Fibroblast of lung (primary cell): Measurements from ENCODE around the gene BRCA2. TPM values are rescaled to one million over a fixed set of nuclear protein-coding genes. Genes with fewer than 3 reads are reported as not detected.
A peak's percentile ranks its signal among the peaks of the same experiment; 100 is the strongest.

Experiments
- DNase-seq, 2 donors: peaks; one replicate each; pipeline versions ENCODE4 v3.0.0 to v3.0.0-alpha.2; 2010; ENCODE audit warnings: low read depth in 2 of 2
- H2AFZ ChIP-seq: 2 replicates; pipeline ENCODE4 v1.5.1; 2012; ENCODE audit warnings: low read length, control low read depth, inconsistent platforms
- H3K27ac ChIP-seq: 2 replicates; pipeline ENCODE4 v1.5.1; 2011; ENCODE audit warnings: low read length, control low read depth; ENCODE audit not compliant: insufficient read depth
- H3K27me3 ChIP-seq: 2 replicates; pipeline ENCODE4 v1.5.1; 2011; ENCODE audit warnings: mild to moderate bottlenecking, low read length; ENCODE audit not compliant: control insufficient read depth, insufficient read depth
- H3K36me3 ChIP-seq: 2 replicates; pipeline ENCODE4 v1.5.1; 2011; ENCODE audit warnings: low read length; ENCODE audit not compliant: control insufficient read depth, insufficient read depth
- H3K4me1 ChIP-seq: 2 replicates; pipeline ENCODE4 v1.5.1; 2011; ENCODE audit warnings: low read length; ENCODE audit not compliant: control insufficient read depth, insufficient read depth; ENCODE audit errors: extremely low read depth
- H3K4me2 ChIP-seq: 2 replicates; pipeline ENCODE4 v1.5.1; 2011; ENCODE audit warnings: low read length, control low read depth; ENCODE audit not compliant: insufficient read depth; ENCODE audit errors: extremely low read depth
- H3K4me3 ChIP-seq, 4 experiments: fragments of 200-600 bp in 1 of 4; sonication (generic) in 1 of 4; replicated peaks in 1 of 4; 2 replicates each; pipeline ENCODE4 v1.5.1; 2011 to 2016; ENCODE audit warnings: low read length in 4 of 4, low read depth in 3 of 4, mild to moderate bottlenecking in 3 of 4, control low read depth in 2 of 4, inconsistent platforms in 1 of 4, mixed read lengths in 1 of 4; ENCODE audit not compliant: insufficient read depth in 1 of 4; ENCODE audit errors: control extremely low read depth in 1 of 4
- H3K79me2 ChIP-seq: 2 replicates; pipeline ENCODE4 v1.5.1; 2012; ENCODE audit warnings: mild to moderate bottlenecking, low read length, inconsistent platforms; ENCODE audit not compliant: control insufficient read depth, insufficient read depth
- H3K9ac ChIP-seq: 2 replicates; pipeline ENCODE4 v1.5.1; 2011; ENCODE audit warnings: mild to moderate bottlenecking, low read length, control low read depth; ENCODE audit not compliant: insufficient read depth
- H3K9me3 ChIP-seq: 2 replicates; pipeline ENCODE4 v1.5.1; 2012; ENCODE audit warnings: low read depth, low read length; ENCODE audit not compliant: control insufficient read depth, insufficient read depth
- H4K20me1 ChIP-seq: 2 replicates; pipeline ENCODE4 v1.5.1; 2011; ENCODE audit warnings: low read length; ENCODE audit not compliant: control insufficient read depth, insufficient read depth; ENCODE audit errors: extremely low read depth
- CTCF ChIP-seq, 2 donors: IDR thresholded peaks in 1 of 2; conservative IDR thresholded peaks in 1 of 2; 1 replicate in 1 of 2; 2 replicates in 1 of 2; pipeline ENCODE4 v1.5.1; 2011 to 2012; ENCODE audit warnings: low read length in 2 of 2, control low read depth in 1 of 2, inconsistent platforms in 1 of 2, low read depth in 1 of 2, mild to moderate bottlenecking in 1 of 2
- EZH2 ChIP-seq: IDR thresholded peaks from 2 replicates; pipeline ENCODE4 v1.5.1; 2012; ENCODE audit warnings: low read length, control low read depth, mild to moderate bottlenecking; ENCODE audit errors: missing control alignments
- polyA plus RNA-seq, 2 donors: library from polyadenylated mRNA; depleted of rRNA in 1 of 2; stranded (reverse) in 1 of 2; unstranded in 1 of 2; fragments of >200 nt; gene quantifications; 2 replicates each; pipeline ENCODE4 v1.2.1, GENCODE V29; 2011 to 2012; ENCODE audit warnings: missing spikeins in 1 of 2
- total RNA-seq: library from RNA; depleted of rRNA; stranded (reverse); fragments of >200 nt; gene quantifications from 2 replicates; pipeline ENCODE4 v1.2.1, GENCODE V29; 2014

Gene BRCA2
- total and polyA plus RNA-seq, 2 donors (not counting 1 experiment from before 2014, with no cell fraction given), result 2.0 to 4.5 TPM

- no peak overlapping the region for H3K4me2 ChIP-seq
These were observed 109.8 kb downstream of the BRCA2 start for GRCh38 chr13:32425158-32425557.

GRCh38 chr13:32426191-32426989, 111.1 kb downstream of the BRCA2 start:
- no peaks in the 10 kb centered on the region for H3K27me3 ChIP-seq
- no peaks in the 10 kb centered on the region for H3K9me3 ChIP-seq
- no peak overlapping the region for H3K9ac ChIP-seq
- no peak overlapping the region for H3K27ac ChIP-seq
- H2AFZ ChIP-seq, result peak overlapping the region; percentile 64
- H3K4me2 ChIP-seq, result peak overlapping the region; percentile 85
- H3K4me3 ChIP-seq, result peak overlapping the region; percentile 5 to 70 (median 43)
- H3K79me2 ChIP-seq, result no peaks in the 10 kb centered on the region
- H3K36me3 ChIP-seq, result no peaks in the 10 kb centered on the region
- no peaks in the 10 kb centered on the region for H3K4me1 ChIP-seq
- DNase-seq, result peak in 1 of 2 donors; percentile 31
- TF ChIP-seq CTCF (conservative IDR thresholded peaks at IDR 0.05 in 1 of 2, IDR thresholded peaks at IDR 0.05 in 1 of 2; ENCODE audit: low read depth in 1 of 2, low read length in 2 of 2) (no peak), EZH2 (no peak)
- no peaks in the 10 kb centered on the region for H4K20me1 ChIP-seq

More at GRCh38 chr13:32425158-32425557, 109.8 kb downstream of the BRCA2 start:
- H3K9ac ChIP-seq, result no peak overlapping the region
- H3K79me2 ChIP-seq, result no peaks in the 10 kb centered on the region
- no peaks in the 10 kb centered on the region for H3K9me3 ChIP-seq
- H3K27ac ChIP-seq, result no peak overlapping the region
- DNase-seq, result no peak
- no peaks in the 10 kb centered on the region for H3K4me1 ChIP-seq
- TF ChIP-seq EZH2, result no peak
- no peak for TF ChIP-seq CTCF (conservative IDR thresholded peaks at IDR 0.05 in 1 of 2, IDR thresholded peaks at IDR 0.05 in 1 of 2; ENCODE audit: low read depth in 1 of 2, low read length in 2 of 2)
- H2AFZ ChIP-seq, result no peak overlapping the region
- H3K4me3 ChIP-seq, result no peak overlapping the region
- H3K27me3 ChIP-seq, result no peaks in the 10 kb centered on the region
- no peaks in the 10 kb centered on the region for H3K36me3 ChIP-seq
- no peaks in the 10 kb centered on the region for H4K20me1 ChIP-seq

GRCh38 chr13:32426990-32427851, 111.9 kb downstream of the BRCA2 start:
- Histone ChIP-seq H3K27ac (no peak overlapping the region), H3K4me1 (no peaks in the 10 kb centered on the region), H3K79me2 (no peaks in the 10 kb centered on the region), H3K36me3 (no peaks in the 10 kb centered on the region), H3K9ac (peak overlapping the region; percentile 70), H3K4me2 (peak overlapping the region; percentile 85), H3K4me3 (peak overlapping the region; percentile 57 to 70 (median 60)), H3K27me3 (no peaks in the 10 kb centered on the region), H3K9me3 (no peaks in the 10 kb centered on the region), H2AFZ (peak overlapping the region; percentile 47), H4K20me1 (no peaks in the 10 kb centered on the region)
- TF ChIP-seq CTCF (conservative IDR thresholded peaks at IDR 0.05 in 1 of 2, IDR thresholded peaks at IDR 0.05 in 1 of 2; ENCODE audit: low read depth in 1 of 2, low read length in 2 of 2) (no peak), EZH2 (no peak)
- peak in 1 of 2 donors; percentile 35 for DNase-seq
